Measurements from ENCODE around the gene MYO16. TPM values are rescaled to one million over a fixed set of nuclear protein-coding genes. Genes with fewer than 3 reads are reported as not detected.
A peak's percentile ranks its signal among the peaks of the same experiment; 100 is the strongest.

MYO16 gene
- total and polyA plus RNA-seq, 2 of the 4 experiments (the other 2 are of a cell fraction) = under 0.01 to 0.03 TPM

- no peak overlapping the region for H4K5ac ChIP-seq (ENCODE audit: low read depth, low read length)
- DNase-seq = peak; percentile 12
- H4K8ac ChIP-seq (ENCODE audit: low read depth in 2 of 2, low read length in 2 of 2) = no peak overlapping the region
- CTCF ChIA-PET = no interaction called here
- intact Hi-C loops (cut with micrococcal nuclease) (loop anchor here (2.0 kb wide), 1 partner anchor 539 kb away; no protein-coding TSS in a partner anchor), in situ Hi-C loops (cut with MboI; ENCODE audit: low sequenced_read_pairs) (no loop called here), dilution Hi-C loops (cut with HindIII; ENCODE audit: low sequenced_read_pairs, unreplicated experiment) (no loop called here)
- POLR2A ChIA-PET (ENCODE audit: unreplicated experiment) = no interaction called here
- no peak overlapping the region for H3K4me2 ChIP-seq (ENCODE audit: low read depth, low read length)
- H3K9me1 ChIP-seq (ENCODE audit: insufficient read depth, low read length) = no peaks in the 10 kb centered on the region
- H2BK20ac ChIP-seq (ENCODE audit: low read depth, low read length) = no peak overlapping the region
- no peak overlapping the region for H2BK120ac ChIP-seq (ENCODE audit: low read depth, low read length)
- no peak overlapping the region for H4K91ac ChIP-seq (ENCODE audit: insufficient read depth, low read depth, low read length)
- H3K14ac ChIP-seq (replicated peaks; ENCODE audit: low read depth, low read length) = no peak overlapping the region
- no peak overlapping the region for H2BK15ac ChIP-seq (ENCODE audit: low read depth, low read length)
- WGBS, 2 experiments (ENCODE audit: extremely low coverage in 2 of 2, insufficient read length in 1 of 2) = no CpG with 5 or more reads among the region's 4 CpGs
- no peak overlapping the region for H3K9ac ChIP-seq (ENCODE audit: low read depth, low read length)
- no peak overlapping the region for H2AFZ ChIP-seq (replicated peaks; ENCODE audit: low read length, poor library complexity)
- H3K23ac ChIP-seq (ENCODE audit: low read depth, low read length) = no peak overlapping the region
- TF ChIP-seq SMC3 (IDR thresholded peaks at IDR 0.05; ENCODE audit: low read depth, low read length) (no peak), RAD21 (IDR thresholded peaks at IDR 0.05; ENCODE audit: low read length) (no peak), MAFK (IDR thresholded peaks at IDR 0.05; ENCODE audit: low read depth, low read length) (no peak), CEBPB (IDR thresholded peaks at IDR 0.05; ENCODE audit: low read depth, low read length) (no peak), NFE2L2 (IDR thresholded peaks at IDR 0.05; ENCODE audit: low read depth, low read length) (no peak), ELK1 (IDR thresholded peaks at IDR 0.05; ENCODE audit: borderline replicate concordance, low read depth, low read length) (no peak), RFX5 (IDR thresholded peaks at IDR 0.05; ENCODE audit: low read depth, low read length) (no peak), CTCF (conservative IDR thresholded peaks at IDR 0.05; ENCODE audit: low read depth, low read length) (no peak), RCOR1 (IDR thresholded peaks at IDR 0.05; ENCODE audit: insufficient replicate concordance, low read length) (no peak), POLR2A (IDR thresholded peaks at IDR 0.05; ENCODE audit: low read depth, low read length) (no peak), BHLHE40 (IDR thresholded peaks at IDR 0.05; ENCODE audit: low read depth, low read length) (no peak), USF2 (IDR thresholded peaks at IDR 0.05; ENCODE audit: low read depth, low read length) (no peak), MAZ (IDR thresholded peaks at IDR 0.05; ENCODE audit: borderline replicate concordance, low read depth, low read length) (no peak), FOS (IDR thresholded peaks at IDR 0.05; ENCODE audit: low read depth, low read length) (no peak)
- no peak overlapping the region for H2AK5ac ChIP-seq (ENCODE audit: low read depth, low read length)
- H4K20me1 ChIP-seq (ENCODE audit: insufficient read depth, low read length) = no peaks in the 10 kb centered on the region
- no peaks in the 10 kb centered on the region for H3K4me1 ChIP-seq (ENCODE audit: control insufficient read depth, insufficient read depth, low read length)
- H3K36me3 ChIP-seq (ENCODE audit: control insufficient read depth, insufficient read depth, low read length) = no peaks in the 10 kb centered on the region
- H3K4ac ChIP-seq (ENCODE audit: low read depth, low read length) = no peak overlapping the region
- H2BK5ac ChIP-seq (ENCODE audit: low read depth, low read length, poor library complexity, severe bottlenecking) = no peak overlapping the region
- no peaks in the 10 kb centered on the region for H3K27me3 ChIP-seq (ENCODE audit: control insufficient read depth, insufficient read depth, low read length)
- no peak overlapping the region for H3K27ac ChIP-seq (ENCODE audit: insufficient read depth, low read length)
- no peak for ATAC-seq (ENCODE audit: low read depth)
- H2AK9ac ChIP-seq (replicated peaks; ENCODE audit: low read depth, low read length, poor library complexity) = no peak overlapping the region
- H3K18ac ChIP-seq (ENCODE audit: low read depth, low read length) = no peak overlapping the region
- no peak overlapping the region for H3K4me3 ChIP-seq (ENCODE audit: insufficient read depth, low read depth, low read length)
- no TSS peak for BruUV-seq (replicated peaks)
- no peaks in the 10 kb centered on the region for H3K9me3 ChIP-seq (ENCODE audit: control insufficient read depth, insufficient read depth, low read length)
- no peak overlapping the region for H3K56ac ChIP-seq (ENCODE audit: extremely low read depth, insufficient read depth, low read length)
- no peaks in the 10 kb centered on the region for H3K79me1 ChIP-seq (ENCODE audit: low read depth in 1 of 2, low read length in 2 of 2)
These were observed 166.4 kb downstream of the MYO16 start for GRCh38 chr13:108795841-108796240.
